Stimulated activated CD8-positive, alpha-beta memory T cell treated with anti-CD3 and anti-CD28 coated beads, Interleukin-15, amount 100 ng/mL, for 48 hours (primary cell): ENCODE measurements around the gene LAMB4.

Experiments
- DNase-seq, 2 donors: peaks; one replicate each; pipeline ENCODE4 v3.0.0-alpha.2; 2020; ENCODE audit warnings: low read depth in 2 of 2

Gene LAMB4

GRCh38 chr7:107995184-107996071 is 134.7 kb downstream of the LAMB4 start:
- no peak for DNase-seq

- DNase-seq, result no peak
Measured at GRCh38 chr7:107994421-107995030, 135.6 kb downstream of the LAMB4 start.

- no peak for DNase-seq
Measured at GRCh38 chr7:107993891-107994291, 136.3 kb downstream of the LAMB4 start.

- DNase-seq, result no peak
Measured at GRCh38 chr7:107989618-107990373, 140.4 kb downstream of the LAMB4 start.

GRCh38 chr7:107982918-107983389 is 147.2 kb downstream of the LAMB4 start:
- DNase-seq, result no peak

GRCh38 chr7:107982042-107982840 is 147.9 kb downstream of the LAMB4 start:
- no peak for DNase-seq

GRCh38 chr7:107981466-107981865 is 148.7 kb downstream of the LAMB4 start:
- no peak for DNase-seq

- no peak for DNase-seq
Measured at GRCh38 chr7:107980671-107981190, 149.4 kb downstream of the LAMB4 start.

GRCh38 chr7:107980171-107980570 is 150.0 kb downstream of the LAMB4 start:
- no peak for DNase-seq

- DNase-seq, result no peak
Measured at GRCh38 chr7:107978815-107979408, 151.2 kb downstream of the LAMB4 start.

- no peak for DNase-seq
Measured at GRCh38 chr7:107977048-107977447, 153.1 kb downstream of the LAMB4 start.

GRCh38 chr7:107976620-107977019 is 153.5 kb downstream of the LAMB4 start:
- no peak for DNase-seq

- no peak for DNase-seq
Measured at GRCh38 chr7:107975394-107976013, 154.7 kb downstream of the LAMB4 start.

- no peak for DNase-seq
Measured at GRCh38 chr7:107973861-107974260, 156.3 kb downstream of the LAMB4 start.
